Stimulated activated CD4-positive, alpha-beta T cell treated with anti-CD3 and anti-CD28 coated beads, Interleukin-4, amount 100 ng/mL, for 4 hours (primary cell): ENCODE measurements around the gene TTLL11.

Experiments
- DNase-seq, 2 experiments: peaks; one replicate each; pipeline ENCODE4 v3.0.0-alpha.2; 2020

TTLL11 gene

GRCh38 chr9:121844098-121844497, 249.0 kb downstream of the TTLL11 start:
- DNase-seq: no peak

- DNase-seq: no peak
Measured at GRCh38 chr9:121842612-121842978, 250.5 kb downstream of the TTLL11 start.

DNA sequence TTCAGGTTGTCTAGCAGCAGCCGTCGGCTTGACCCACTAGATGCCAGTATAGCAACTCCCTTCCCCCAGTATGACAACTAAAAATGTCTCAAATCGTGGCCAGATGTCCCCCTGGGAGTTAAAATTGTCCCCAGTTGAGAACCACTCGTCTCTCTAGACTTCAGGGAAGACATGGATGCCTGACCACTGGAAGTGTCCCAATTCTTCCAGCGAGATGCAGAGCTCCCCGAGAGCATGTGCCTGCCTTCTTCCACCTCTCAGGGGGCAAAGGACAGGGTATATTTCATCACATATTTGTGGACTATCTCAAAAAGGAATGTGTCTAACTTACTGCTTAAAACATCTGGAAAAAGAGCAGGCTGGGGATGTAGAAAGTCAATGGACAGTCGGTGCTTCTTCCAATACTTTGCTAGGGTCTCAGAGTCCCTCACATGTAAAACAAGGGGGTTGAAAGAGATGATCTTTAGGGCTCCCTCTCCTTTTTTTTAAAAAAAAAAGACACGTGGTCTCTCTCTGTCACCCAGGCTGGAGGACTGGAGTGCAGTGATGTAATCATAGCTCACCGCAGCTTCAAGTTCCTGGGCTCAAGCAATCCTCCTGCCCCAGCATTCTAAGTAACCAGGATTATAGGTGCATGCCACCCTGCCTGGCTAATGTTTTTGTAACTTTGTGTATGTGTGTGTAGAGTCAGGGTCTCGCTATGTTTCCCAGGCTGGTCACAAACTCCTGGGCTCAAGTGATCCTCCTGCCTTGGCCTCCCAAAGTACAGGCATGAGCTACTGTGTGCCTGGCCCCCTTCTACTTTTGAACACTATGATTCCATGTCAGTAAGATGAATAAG, 251.1 kb downstream of the TTLL11 start:
- no peak for DNase-seq

- no peak for DNase-seq
Measured at GRCh38 chr9:121840838-121841760, 252.0 kb downstream of the TTLL11 start.

- DNase-seq: no peak
Measured at GRCh38 chr9:121839726-121840500, 253.2 kb downstream of the TTLL11 start.

DNA sequence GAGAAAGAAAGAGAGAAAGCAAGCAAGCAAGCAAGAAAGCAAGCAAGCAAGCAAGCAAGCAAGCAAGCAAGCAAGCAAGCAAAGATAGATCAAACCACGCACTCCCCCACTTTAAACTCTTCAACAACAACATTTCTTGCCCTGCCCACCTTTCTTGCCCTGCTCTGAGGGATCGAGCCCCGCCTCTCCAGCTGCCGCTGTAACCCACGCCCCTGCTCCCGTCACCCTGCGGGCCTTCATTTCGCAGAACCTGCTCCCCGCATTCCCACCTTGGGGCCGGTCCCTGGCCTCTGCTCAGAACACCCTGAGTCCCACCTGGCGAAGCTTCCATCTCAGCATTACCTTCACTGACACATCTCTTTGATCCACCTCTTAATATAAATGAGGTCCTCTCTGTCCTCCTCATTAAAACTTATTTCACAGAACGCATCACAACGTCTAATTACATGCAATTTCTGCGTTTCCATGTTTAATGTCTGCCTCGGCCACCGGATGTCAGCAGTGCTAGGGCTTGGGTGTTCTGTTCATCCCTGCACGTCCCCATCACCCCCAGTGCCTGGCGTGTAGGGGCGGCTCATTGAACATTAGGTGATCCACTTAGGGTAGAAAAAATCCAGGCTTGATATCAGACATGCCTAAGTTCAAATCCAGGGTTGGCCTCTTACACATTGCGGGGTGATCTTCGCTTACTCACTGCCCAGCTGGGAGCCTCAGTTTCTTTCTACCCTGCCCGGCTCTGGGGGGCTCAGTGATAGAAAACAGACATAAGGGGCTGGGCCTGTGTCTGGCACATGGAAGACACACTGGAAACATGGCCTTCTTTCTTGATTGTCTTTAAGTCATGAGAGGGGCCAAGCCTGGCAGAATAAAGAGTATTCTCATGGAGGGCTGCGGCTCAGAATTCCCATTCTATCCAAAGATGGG, 254.1 kb downstream of the TTLL11 start:
- no peak for DNase-seq

GRCh38 chr9:121837113-121837961, 255.8 kb downstream of the TTLL11 start:
- DNase-seq: no peak

DNA sequence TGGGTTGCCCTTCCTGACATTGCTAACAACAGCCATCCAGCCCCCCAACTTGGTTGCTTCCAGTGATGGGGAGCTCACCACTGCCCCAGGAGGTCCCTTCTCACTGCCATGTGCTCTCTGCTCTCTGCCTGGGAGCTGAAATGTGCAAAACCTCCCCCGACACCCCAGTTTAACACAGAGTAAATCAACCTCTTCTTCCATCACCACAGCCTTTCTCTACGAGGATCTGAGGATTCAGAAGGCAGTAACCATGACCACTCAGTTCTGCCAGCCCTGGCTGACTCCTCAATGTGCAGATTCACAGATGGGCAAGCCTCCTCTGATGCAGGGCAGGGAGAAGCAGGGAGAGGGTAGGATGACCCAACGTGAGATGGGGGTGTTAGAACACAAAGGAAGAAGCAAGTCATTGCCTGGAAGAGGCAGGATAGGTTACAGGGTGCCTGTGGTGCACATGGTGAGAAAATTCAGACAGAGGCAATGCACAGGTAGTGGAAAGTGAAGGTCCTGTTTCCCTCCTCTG, 256.7 kb downstream of the TTLL11 start:
- no peak for DNase-seq

GRCh38 chr9:121835587-121836365, 257.3 kb downstream of the TTLL11 start:
- DNase-seq: no peak

DNA sequence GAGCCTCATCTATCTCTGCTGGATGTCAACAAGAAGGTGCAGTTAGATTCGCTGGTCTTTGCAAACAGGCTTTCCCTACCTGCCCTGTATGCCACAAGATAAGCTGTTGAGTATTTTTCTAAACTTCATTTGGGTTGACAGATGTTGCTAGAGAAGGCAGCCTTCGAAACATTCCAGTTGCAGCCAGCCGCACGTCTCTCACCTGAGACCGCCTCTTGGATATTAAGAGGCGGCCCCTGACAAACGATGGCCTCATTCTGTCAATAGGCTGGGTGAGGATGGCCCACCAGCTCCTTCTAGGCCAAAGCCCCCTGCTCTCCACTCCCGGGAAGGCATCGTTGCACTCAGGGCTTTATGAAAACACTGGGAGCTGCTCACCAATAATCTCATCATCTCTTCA, 260.0 kb downstream of the TTLL11 start:
- DNase-seq: no peak

DNA sequence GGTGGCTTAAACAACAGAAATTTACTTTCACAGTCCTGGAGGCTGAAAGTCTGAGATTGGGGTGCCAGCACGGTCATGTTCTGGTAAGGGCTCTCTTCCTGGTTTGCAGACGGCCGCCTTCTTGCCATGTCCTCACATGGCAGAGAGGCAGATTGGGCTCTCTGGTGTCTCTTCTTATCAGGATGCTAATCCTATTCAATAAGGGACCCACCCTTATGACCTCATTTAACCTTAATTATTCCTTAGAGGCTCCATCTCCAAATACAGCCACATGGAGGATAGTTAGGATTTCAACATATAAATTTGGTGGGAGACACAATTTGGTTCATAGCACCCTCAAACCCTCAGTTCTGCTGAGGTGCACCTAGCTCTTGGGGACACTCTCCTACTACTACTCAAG, 261.2 kb downstream of the TTLL11 start:
- no peak for DNase-seq

DNA sequence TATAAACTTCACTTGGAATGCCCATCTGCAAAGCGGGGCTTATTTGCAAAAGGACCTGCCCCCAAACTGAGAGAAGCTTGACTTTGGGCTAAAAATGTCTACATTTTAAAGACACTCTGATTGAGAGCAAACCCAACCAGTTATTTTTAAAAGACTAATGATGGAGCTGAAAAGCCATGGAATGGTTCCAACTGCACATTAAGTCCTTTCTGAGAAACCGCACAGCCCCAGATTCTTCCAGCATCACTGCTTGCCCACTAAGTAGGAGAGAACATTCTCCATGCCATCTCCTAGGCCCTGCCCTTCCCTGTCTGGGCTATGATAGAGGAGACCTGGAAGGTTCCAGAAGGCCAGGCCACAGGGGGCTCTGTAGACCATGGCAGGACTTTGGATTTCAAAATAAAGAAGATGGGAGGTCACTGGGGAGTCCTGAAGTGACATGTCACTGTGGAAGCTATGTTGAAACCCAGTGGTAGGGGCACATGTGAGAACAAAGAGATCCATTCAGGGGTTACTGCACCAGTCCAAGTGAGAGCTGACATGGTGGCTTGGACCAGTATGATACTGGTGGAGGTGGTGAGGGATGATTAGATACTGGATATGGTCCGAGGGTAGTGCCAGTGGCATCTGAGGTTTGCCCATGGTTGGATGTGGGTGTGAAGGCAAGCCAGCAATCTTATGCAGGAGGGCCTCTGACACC, 262.5 kb downstream of the TTLL11 start:
- DNase-seq: no peak

GRCh38 chr9:121827251-121827967, 265.7 kb downstream of the TTLL11 start:
- DNase-seq: no peak

DNA sequence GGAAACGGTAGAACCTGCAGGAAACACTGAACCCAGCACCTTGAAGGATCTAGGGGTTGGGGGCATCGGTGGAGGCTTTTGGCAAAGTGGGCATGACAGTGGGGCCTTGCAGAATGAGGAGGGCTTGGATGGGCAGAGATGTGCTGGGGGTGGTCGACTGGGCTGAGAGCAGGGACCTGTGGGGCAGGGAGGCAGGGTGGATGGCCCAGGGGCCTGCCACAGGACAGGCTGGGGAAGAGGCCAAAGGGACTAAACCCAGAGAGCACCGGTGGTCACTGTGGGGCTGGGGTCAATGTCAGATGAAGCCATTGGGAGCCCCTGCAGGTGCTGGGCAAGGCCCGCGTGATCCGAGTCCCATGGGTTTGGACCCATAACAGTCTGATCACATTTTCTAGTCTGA, 266.4 kb downstream of the TTLL11 start:
- DNase-seq: no peak

GRCh38 chr9:121825031-121825691, 267.9 kb downstream of the TTLL11 start:
- no peak for DNase-seq

DNA sequence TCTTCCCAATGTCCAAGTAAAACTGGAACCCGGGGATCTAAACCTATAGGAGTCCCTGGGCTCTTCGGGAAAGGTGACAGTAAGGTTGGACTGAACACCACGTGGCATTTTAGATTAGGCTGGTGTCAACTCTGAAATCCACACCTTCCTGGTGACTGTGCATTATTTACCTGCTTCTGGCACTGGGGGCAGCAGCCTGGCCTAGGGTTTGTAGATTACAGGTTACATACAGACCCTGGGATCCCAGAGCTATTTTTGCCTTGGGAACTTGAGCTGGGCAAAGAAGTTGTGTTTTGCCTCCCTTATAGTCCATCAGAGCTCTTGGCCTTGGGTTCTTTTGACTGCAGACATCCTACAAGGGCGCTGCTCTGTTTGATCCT, 268.5 kb downstream of the TTLL11 start:
- no peak for DNase-seq

GRCh38 chr9:121823451-121824169, 269.5 kb downstream of the TTLL11 start:
- no peak for DNase-seq
